OCI-LY3 (cell line): ENCODE results near the gene PODNL1.
"Not testable (repeated sequence)": the region's sequence is repeated elsewhere in the genome, so short reads cannot be mapped to it uniquely, and the experiment has no call there.

Experiments used
- H2AFZ ChIP-seq: fragments of 200-600, 300-600 bp; shearing (Covaris generic); 2 replicates; pipeline ENCODE4 v1.6.0; 2014; ENCODE audit warnings: antibody characterized with exemption, low read depth, low read length
- H3K27ac ChIP-seq: fragments of 200-600, 300-600 bp; sonication (generic); 2 replicates; pipeline ENCODE4 v1.5.1; 2014; ENCODE audit warnings: mild to moderate bottlenecking, low read length, moderate library complexity, mixed read lengths
- H3K27me3 ChIP-seq: fragments of 200-600, 300-600 bp; sonication (generic); 2 replicates; pipeline ENCODE4 v1.6.1; 2014; ENCODE audit warnings: low read depth, low read length, mixed read lengths
- H3K36me3 ChIP-seq: fragments of 200-600, 300-600 bp; sonication (generic); replicated peaks from 2 replicates; pipeline ENCODE3; 2014; ENCODE audit warnings: low read depth, low read length, mixed read lengths
- H3K4me1 ChIP-seq: fragments of 300-600, 200-600 bp; sonication (generic); 2 replicates; pipeline ENCODE4 v1.6.1; 2014; ENCODE audit warnings: low read length, mixed read lengths
- H3K4me2 ChIP-seq: fragments of 200-600, 300-600 bp; sonication (generic); 2 replicates; pipeline ENCODE4 v1.6.1; 2014; ENCODE audit warnings: low read length, mixed read lengths
- H3K4me3 ChIP-seq: fragments of 300-600, 200-600 bp; sonication (generic); 2 replicates; pipeline ENCODE4 v1.5.1; 2014; ENCODE audit warnings: antibody characterized with exemption, mild to moderate bottlenecking, low read length, moderate library complexity
- H3K79me2 ChIP-seq: fragments of 300-600, 200-600 bp; shearing (Covaris generic); 2 replicates; pipeline ENCODE4 v1.6.1; 2014; ENCODE audit warnings: mild to moderate bottlenecking, low read length, mixed read lengths
- H3K9ac ChIP-seq: fragments of 300-600, 200-600 bp; shearing (Covaris generic); 2 replicates; pipeline ENCODE4 v1.6.0; 2014; ENCODE audit warnings: mild to moderate bottlenecking, low read length, moderate library complexity
- H3K9me3 ChIP-seq: fragments of 200-600, 300-600 bp; shearing (Covaris generic); 2 replicates; pipeline ENCODE4 v1.6.1; 2014; ENCODE audit warnings: low read length, mixed read lengths; ENCODE audit not compliant: insufficient read depth
- H4K20me1 ChIP-seq: fragments of 200-600, 300-600 bp; sonication (generic); 2 replicates; pipeline ENCODE4 v1.6.1; 2016; ENCODE audit warnings: low read length, mixed read lengths; ENCODE audit not compliant: insufficient read depth
- CTCF ChIP-seq: fragments of 200-600, 300-600 bp; sonication (generic); IDR thresholded peaks from 2 replicates; pipeline ENCODE4 v1.5.1; 2014; ENCODE audit warnings: antibody characterized with exemption, low read length, low read depth
- EZH2phosphoT487 ChIP-seq: fragments of 200-600 bp; shearing (Covaris generic); IDR thresholded peaks from 2 replicates; pipeline ENCODE4 v1.6.1; 2018; ENCODE audit warnings: antibody characterized with exemption, mixed run types, low read depth

PODNL1 gene

GRCh38 chr19:13929340-13929739, 8.9 kb downstream of the PODNL1 start:
- Histone ChIP-seq H3K27me3 (no peaks in the 10 kb centered on the region), H3K4me3 (no peak overlapping the region), H3K79me2 (no peaks in the 10 kb centered on the region), H4K20me1 (no peaks in the 10 kb centered on the region), H3K4me1 (no peaks in the 10 kb centered on the region), H3K9ac (no peak overlapping the region), H3K27ac (no peak overlapping the region), H2AFZ (no peak overlapping the region), H3K4me2 (no peak overlapping the region), H3K36me3 (peaks cover 13% of the 10 kb centered on the region), H3K9me3 (no peaks in the 10 kb centered on the region)
- TF ChIP-seq CTCF (no peak), EZH2phosphoT487 (no peak)

GRCh38 chr19:13926715-13927114, 11.5 kb downstream of the PODNL1 start:
- H3K79me2 ChIP-seq = no peaks in the 10 kb centered on the region
- no peak overlapping the region for H3K27ac ChIP-seq
- no peaks in the 10 kb centered on the region for H4K20me1 ChIP-seq
- H3K4me1 ChIP-seq = no peaks in the 10 kb centered on the region
- no peaks in the 10 kb centered on the region for H3K9me3 ChIP-seq
- peaks cover 21% of the 10 kb centered on the region for H3K36me3 ChIP-seq
- no peaks in the 10 kb centered on the region for H3K27me3 ChIP-seq
- H2AFZ ChIP-seq = no peak overlapping the region
- no peak overlapping the region for H3K4me2 ChIP-seq
- no peak overlapping the region for H3K9ac ChIP-seq
- no peak for TF ChIP-seq EZH2phosphoT487
- no peak for TF ChIP-seq CTCF
- H3K4me3 ChIP-seq = no peak overlapping the region

DNA sequence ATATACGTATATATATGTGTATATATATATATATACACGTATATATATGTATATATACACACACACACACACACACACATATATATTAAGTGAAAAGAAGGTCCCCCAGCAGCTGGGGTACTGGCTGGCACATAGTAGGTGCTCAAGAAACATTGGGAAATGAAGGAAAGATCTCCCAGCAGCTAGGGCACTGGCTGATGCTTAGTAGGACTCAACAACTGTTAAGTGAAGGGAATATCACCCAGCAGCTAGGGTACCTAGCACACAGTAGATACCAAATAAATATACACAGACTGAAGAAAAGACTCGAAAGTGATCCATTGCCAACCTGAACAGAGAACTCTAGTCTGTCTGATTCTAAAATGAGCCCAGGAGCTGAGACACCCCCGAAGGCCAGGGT, 12.2 kb downstream of the PODNL1 start:
- H3K4me3 ChIP-seq = no peak overlapping the region
- H3K4me1 ChIP-seq = no peaks in the 10 kb centered on the region; the same call in 1 of the 2 replicates

DNA sequence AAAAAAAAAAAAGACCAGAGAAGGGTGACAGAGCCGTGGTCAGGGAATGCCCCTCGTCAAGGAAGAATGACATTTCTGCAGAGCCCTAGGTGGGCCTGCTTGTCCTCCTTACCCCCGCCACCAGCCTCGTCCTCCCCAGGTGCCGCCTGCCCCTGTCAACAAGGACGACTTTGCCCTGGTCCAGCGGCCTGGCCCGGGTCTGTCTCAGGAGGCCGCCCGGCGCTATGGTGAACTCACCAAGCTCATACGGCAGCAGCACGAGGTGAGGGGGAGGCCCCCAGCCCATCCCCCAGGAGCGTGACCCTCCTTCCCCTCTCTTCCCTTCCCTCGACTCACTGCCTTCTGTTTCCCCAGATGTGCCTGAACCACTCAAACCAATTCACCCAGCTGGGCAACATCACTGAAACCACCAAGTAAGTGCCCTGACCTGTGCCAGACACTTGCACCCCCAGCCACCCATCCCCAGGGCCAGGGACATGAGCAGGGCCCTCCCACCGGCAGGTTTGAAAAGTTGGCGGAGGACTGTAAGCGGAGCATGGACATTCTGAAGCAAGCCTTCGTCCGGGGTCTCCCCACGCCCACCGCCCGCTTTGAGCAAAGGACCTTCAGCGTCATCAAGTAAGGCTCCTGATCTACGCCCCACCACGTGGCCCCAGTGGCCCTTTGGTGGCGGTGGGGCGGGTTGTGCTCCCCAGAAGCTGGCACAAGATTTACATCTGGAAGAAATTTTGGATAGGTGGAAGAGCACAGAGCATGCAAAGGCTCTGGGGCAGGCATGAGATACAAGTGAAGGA, 14.8 kb downstream of the PODNL1 start:
- Histone ChIP-seq H3K27ac (no peak overlapping the region), H3K27me3 (no peaks in the 10 kb centered on the region), H3K36me3 (peaks cover 45% of the 10 kb centered on the region), H3K9ac (no peak overlapping the region), H4K20me1 (no peaks in the 10 kb centered on the region), H3K79me2 (no peaks in the 10 kb centered on the region), H2AFZ (no peak overlapping the region), H3K4me1 (no peaks in the 10 kb centered on the region; the same call in 1 of the 2 replicates), H3K4me3 (no peak overlapping the region), H3K4me2 (no peak overlapping the region), H3K9me3 (no peaks in the 10 kb centered on the region)
- TF ChIP-seq CTCF (no peak), EZH2phosphoT487 (no peak)

More for the DNA sequence above, 12.2 kb downstream of the PODNL1 start:
- Histone ChIP-seq H3K4me2 (no peak overlapping the region), H3K9me3 (no peaks in the 10 kb centered on the region), H3K79me2 (no peaks in the 10 kb centered on the region), H2AFZ (no peak overlapping the region), H4K20me1 (no peaks in the 10 kb centered on the region), H3K27me3 (no peaks in the 10 kb centered on the region), H3K36me3 (peaks cover 29% of the 10 kb centered on the region), H3K9ac (no peak overlapping the region), H3K27ac (no peak overlapping the region)
- TF ChIP-seq CTCF (no peak), EZH2phosphoT487 (no peak)

- not testable (repeated sequence) for H3K79me2 ChIP-seq, H3K4me2 ChIP-seq, H4K20me1 ChIP-seq, H3K9ac ChIP-seq, H3K27ac ChIP-seq, H3K9me3 ChIP-seq, H2AFZ ChIP-seq, H3K27me3 ChIP-seq, H3K4me3 ChIP-seq, H3K4me1 ChIP-seq
- peaks cover 43% of the 10 kb centered on the region for H3K36me3 ChIP-seq
These were observed 16.1 kb downstream of the PODNL1 start for GRCh38 chr19:13922118-13922517.
